ENCODE measurements around the gene KXD1. TPM values are rescaled to one million over a fixed set of nuclear protein-coding genes. Genes with fewer than 3 reads are reported as not detected.
A peak's percentile ranks its signal among the peaks of the same experiment; 100 is the strongest.

KXD1 gene, protein sequence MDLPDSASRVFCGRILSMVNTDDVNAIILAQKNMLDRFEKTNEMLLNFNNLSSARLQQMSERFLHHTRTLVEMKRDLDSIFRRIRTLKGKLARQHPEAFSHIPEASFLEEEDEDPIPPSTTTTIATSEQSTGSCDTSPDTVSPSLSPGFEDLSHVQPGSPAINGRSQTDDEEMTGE
- 88.5 and 90.0 TPM in 2 replicates for total RNA-seq
- total RNA-seq (2013): 49.3 TPM
- 138 and 166 TPM in 2 replicates for polyA plus RNA-seq
- polyA minus RNA-seq: 68.2 and 68.6 TPM in 2 replicates

DNA sequence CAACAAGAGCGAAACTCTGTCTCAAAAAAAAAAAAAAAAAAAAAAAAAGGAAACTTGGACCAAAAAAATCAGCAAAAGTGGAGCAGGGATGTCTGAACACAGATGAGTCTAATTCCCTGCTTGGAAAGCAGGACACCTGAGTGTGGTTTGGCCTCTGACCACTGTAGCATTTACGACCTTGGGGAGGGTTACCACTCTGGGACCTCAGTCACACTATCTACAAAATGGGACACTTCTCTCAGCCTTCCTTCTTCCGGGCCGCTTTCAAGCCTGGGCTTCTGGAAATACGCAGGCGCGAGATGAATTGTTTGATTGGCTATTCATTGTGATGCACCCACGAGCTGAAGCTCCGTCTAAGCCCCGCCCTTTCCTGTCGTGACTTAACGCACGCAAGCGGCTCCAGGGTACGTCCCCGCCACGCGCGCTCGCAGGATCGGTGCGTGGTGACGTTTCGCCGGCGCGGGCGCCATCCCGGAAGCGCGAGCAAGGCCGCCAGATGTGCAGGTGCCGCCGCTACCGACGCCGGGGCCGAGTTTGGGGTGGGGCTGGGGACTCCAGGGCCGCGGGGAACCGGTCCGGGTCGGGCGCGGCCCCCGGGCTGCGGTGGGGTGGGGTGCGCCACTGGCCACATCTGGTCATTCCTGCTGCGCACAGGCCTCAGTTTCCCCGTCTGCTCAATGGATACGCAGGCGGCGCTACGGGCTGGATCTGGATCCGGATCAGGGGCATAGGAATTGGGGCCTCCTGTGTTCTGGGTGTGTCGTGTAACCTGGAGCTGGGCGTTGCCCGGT, at the start of gene KXD1:
Gene KXD1 (plus strand): TSS at position 460 of the 791 bp plus-strand sequence. CDS start 4,187 bp downstream, outside the sequence.
- ATAC-seq (ENCODE audit: low read depth): peak; percentile 99
- Mint-ChIP-seq H3K4me1 (peaks cover 21% of the 10 kb centered on the region), H3K9me3 (ENCODE audit: insufficient read depth) (no peaks in the 10 kb centered on the region), H3K27me3 (no peaks in the 10 kb centered on the region), H3K4me3 (peak within 1 kb of the TSS; percentile 90), H3K27ac (peak within 1 kb of the TSS; percentile 90)
- Histone ChIP-seq H4K20me1 (ENCODE audit: control insufficient read depth, insufficient read depth, low read length, poor library complexity, severe bottlenecking) (no peaks in the 10 kb centered on the region), H3K4me2 (replicated peaks; ENCODE audit: low read depth, low read length, poor library complexity, severe bottlenecking) (peak within 1 kb of the TSS; percentile 99), H2AFZ (ENCODE audit: insufficient read depth, low read depth, low read length, poor library complexity, severe bottlenecking) (peak within 1 kb of the TSS; percentile 78), H3K9me3 (ENCODE audit: control extremely low read depth in 1 of 3, control insufficient read depth in 2 of 3, insufficient read depth in 1 of 3, low read length in 2 of 3) (no peaks in the 10 kb centered on the region), H3K4me3 (ENCODE audit: control extremely low read depth in 1 of 5, extremely low read depth in 1 of 5, insufficient read depth in 1 of 5, low read depth in 2 of 5, low read length in 4 of 5) (peak within 1 kb of the TSS; percentile 73 to 98 (median 93)), H3K27me3 (replicated peaks in 1 of 4; ENCODE audit: control extremely low read depth in 1 of 4, control insufficient read depth in 3 of 4, insufficient read depth in 4 of 4, low read length in 3 of 4) (no peaks in the 10 kb centered on the region), H3K9ac (ENCODE audit: low read length) (peak within 1 kb of the TSS; percentile 99), H3K4me1 (ENCODE audit: control insufficient read depth in 2 of 2, insufficient read depth in 2 of 2, low read length in 2 of 2) (peaks cover 15 to 25% of the 10 kb centered on the region in 2 donors), H3K36me3 (replicated peaks in 1 of 2; ENCODE audit: control extremely low read depth in 1 of 2, control insufficient read depth in 1 of 2, extremely low read depth in 1 of 2, insufficient read depth in 2 of 2, low read length in 1 of 2) (peaks cover 0 to 6% of the 10 kb centered on the region in 2 experiments), H3K79me2 (ENCODE audit: control insufficient read depth, insufficient read depth, low read length) (peaks cover 21% of the 10 kb centered on the region), H3K27ac (ENCODE audit: low read length in 2 of 2) (peak within 1 kb of the TSS; percentile 82 to 97)
- WGBS (ENCODE audit: insufficient coverage): under 1% methylated on average over 55 of the region's 58 CpGs
- intact Hi-C loops (cut with micrococcal nuclease): loop anchor here (1.0 kb wide), 4 partner anchors 13 to 35 kb away; partner anchors contain the start of genes ELL and UBA52
- TF ChIP-seq, protein P1, sequence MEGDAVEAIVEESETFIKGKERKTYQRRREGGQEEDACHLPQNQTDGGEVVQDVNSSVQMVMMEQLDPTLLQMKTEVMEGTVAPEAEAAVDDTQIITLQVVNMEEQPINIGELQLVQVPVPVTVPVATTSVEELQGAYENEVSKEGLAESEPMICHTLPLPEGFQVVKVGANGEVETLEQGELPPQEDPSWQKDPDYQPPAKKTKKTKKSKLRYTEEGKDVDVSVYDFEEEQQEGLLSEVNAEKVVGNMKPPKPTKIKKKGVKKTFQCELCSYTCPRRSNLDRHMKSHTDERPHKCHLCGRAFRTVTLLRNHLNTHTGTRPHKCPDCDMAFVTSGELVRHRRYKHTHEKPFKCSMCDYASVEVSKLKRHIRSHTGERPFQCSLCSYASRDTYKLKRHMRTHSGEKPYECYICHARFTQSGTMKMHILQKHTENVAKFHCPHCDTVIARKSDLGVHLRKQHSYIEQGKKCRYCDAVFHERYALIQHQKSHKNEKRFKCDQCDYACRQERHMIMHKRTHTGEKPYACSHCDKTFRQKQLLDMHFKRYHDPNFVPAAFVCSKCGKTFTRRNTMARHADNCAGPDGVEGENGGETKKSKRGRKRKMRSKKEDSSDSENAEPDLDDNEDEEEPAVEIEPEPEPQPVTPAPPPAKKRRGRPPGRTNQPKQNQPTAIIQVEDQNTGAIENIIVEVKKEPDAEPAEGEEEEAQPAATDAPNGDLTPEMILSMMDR (IDR thresholded peaks at IDR 0.05): no peak
- TF ChIP-seq EZH2 (IDR thresholded peaks at IDR 0.05; ENCODE audit: borderline replicate concordance, insufficient read depth, low read depth, low read length, poor library complexity, severe bottlenecking): no peak
- ChIA-PET POLR2A (interaction anchor here (0.6 to 4.0 kb wide), 8 partner anchors 14 to 362 kb away, joined by 3 to 44 read pairs (median 14); partner anchors contain the start of genes COPE, DDX49, ELL and FKBP8), CTCF (interaction anchor here (0.9 to 2.0 kb wide), 7 partner anchors 13 to 289 kb away, joined by 4 to 13 read pairs (median 5); partner anchors contain the start of genes ELL, FKBP8 and UBA52)
- DNase-seq: peak; percentile 99

All from B cell (primary cell).